OCI-LY3 (cell line): ENCODE measurements around the gene SIDT2.

Source experiments
- H2AFZ ChIP-seq: fragments of 200-600, 300-600 bp; shearing (Covaris generic); 2 replicates; pipeline ENCODE4 v1.6.0; 2014; ENCODE audit warnings: antibody characterized with exemption, low read depth, low read length
- H3K27ac ChIP-seq: fragments of 200-600, 300-600 bp; sonication (generic); 2 replicates; pipeline ENCODE4 v1.5.1; 2014; ENCODE audit warnings: mild to moderate bottlenecking, low read length, moderate library complexity, mixed read lengths
- H3K27me3 ChIP-seq: fragments of 200-600, 300-600 bp; sonication (generic); 2 replicates; pipeline ENCODE4 v1.6.1; 2014; ENCODE audit warnings: low read depth, low read length, mixed read lengths
- H3K36me3 ChIP-seq: fragments of 200-600, 300-600 bp; sonication (generic); replicated peaks from 2 replicates; pipeline ENCODE3; 2014; ENCODE audit warnings: low read depth, low read length, mixed read lengths
- H3K4me1 ChIP-seq: fragments of 300-600, 200-600 bp; sonication (generic); 2 replicates; pipeline ENCODE4 v1.6.1; 2014; ENCODE audit warnings: low read length, mixed read lengths
- H3K4me2 ChIP-seq: fragments of 200-600, 300-600 bp; sonication (generic); 2 replicates; pipeline ENCODE4 v1.6.1; 2014; ENCODE audit warnings: low read length, mixed read lengths
- H3K4me3 ChIP-seq: fragments of 300-600, 200-600 bp; sonication (generic); 2 replicates; pipeline ENCODE4 v1.5.1; 2014; ENCODE audit warnings: antibody characterized with exemption, mild to moderate bottlenecking, low read length, moderate library complexity
- H3K79me2 ChIP-seq: fragments of 300-600, 200-600 bp; shearing (Covaris generic); 2 replicates; pipeline ENCODE4 v1.6.1; 2014; ENCODE audit warnings: mild to moderate bottlenecking, low read length, mixed read lengths
- H3K9ac ChIP-seq: fragments of 300-600, 200-600 bp; shearing (Covaris generic); 2 replicates; pipeline ENCODE4 v1.6.0; 2014; ENCODE audit warnings: mild to moderate bottlenecking, low read length, moderate library complexity
- H3K9me3 ChIP-seq: fragments of 200-600, 300-600 bp; shearing (Covaris generic); 2 replicates; pipeline ENCODE4 v1.6.1; 2014; ENCODE audit warnings: low read length, mixed read lengths; ENCODE audit not compliant: insufficient read depth
- H4K20me1 ChIP-seq: fragments of 200-600, 300-600 bp; sonication (generic); 2 replicates; pipeline ENCODE4 v1.6.1; 2016; ENCODE audit warnings: low read length, mixed read lengths; ENCODE audit not compliant: insufficient read depth
- EZH2phosphoT487 ChIP-seq: fragments of 200-600 bp; shearing (Covaris generic); IDR thresholded peaks from 2 replicates; pipeline ENCODE4 v1.6.1; 2018; ENCODE audit warnings: antibody characterized with exemption, mixed run types, low read depth
- TF ChIP-seq, protein P1 (sequence below): fragments of 200-600, 300-600 bp; sonication (generic); IDR thresholded peaks from 2 replicates; pipeline ENCODE4 v1.5.1; 2014; ENCODE audit warnings: antibody characterized with exemption, low read length, low read depth

The SIDT2 gene

DNA sequence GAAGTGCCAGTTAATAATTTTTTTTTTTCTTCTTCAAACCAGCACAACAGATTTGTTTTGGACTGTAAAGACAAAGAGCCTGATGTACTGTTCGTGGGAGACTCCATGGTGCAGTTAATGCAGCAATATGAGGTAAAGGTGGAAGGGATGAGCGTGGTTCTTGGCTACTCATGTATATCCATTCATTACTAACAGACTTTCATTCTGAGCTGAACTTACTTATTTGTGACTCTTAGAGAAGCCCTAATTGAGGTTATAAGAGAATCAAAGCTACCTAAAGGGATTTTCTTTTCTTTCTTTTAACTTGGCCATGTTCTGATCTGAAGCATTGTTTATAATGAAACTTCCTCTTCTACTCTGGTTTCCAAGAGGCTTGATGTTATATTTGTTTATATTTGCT is 18.7 kb upstream of the SIDT2 start:
- Histone ChIP-seq H3K27ac (no peak overlapping the region), H2AFZ (no peak overlapping the region), H4K20me1 (peaks cover 24% of the 10 kb centered on the region), H3K79me2 (peaks cover 67% of the 10 kb centered on the region), H3K27me3 (no peaks in the 10 kb centered on the region), H3K9me3 (no peaks in the 10 kb centered on the region), H3K9ac (no peak overlapping the region), H3K4me3 (no peak overlapping the region), H3K4me2 (no peak overlapping the region), H3K36me3 (peaks cover 45% of the 10 kb centered on the region), H3K4me1 (peaks cover 16% of the 10 kb centered on the region)
- TF ChIP-seq, protein P1, sequence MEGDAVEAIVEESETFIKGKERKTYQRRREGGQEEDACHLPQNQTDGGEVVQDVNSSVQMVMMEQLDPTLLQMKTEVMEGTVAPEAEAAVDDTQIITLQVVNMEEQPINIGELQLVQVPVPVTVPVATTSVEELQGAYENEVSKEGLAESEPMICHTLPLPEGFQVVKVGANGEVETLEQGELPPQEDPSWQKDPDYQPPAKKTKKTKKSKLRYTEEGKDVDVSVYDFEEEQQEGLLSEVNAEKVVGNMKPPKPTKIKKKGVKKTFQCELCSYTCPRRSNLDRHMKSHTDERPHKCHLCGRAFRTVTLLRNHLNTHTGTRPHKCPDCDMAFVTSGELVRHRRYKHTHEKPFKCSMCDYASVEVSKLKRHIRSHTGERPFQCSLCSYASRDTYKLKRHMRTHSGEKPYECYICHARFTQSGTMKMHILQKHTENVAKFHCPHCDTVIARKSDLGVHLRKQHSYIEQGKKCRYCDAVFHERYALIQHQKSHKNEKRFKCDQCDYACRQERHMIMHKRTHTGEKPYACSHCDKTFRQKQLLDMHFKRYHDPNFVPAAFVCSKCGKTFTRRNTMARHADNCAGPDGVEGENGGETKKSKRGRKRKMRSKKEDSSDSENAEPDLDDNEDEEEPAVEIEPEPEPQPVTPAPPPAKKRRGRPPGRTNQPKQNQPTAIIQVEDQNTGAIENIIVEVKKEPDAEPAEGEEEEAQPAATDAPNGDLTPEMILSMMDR: no peak
- no peak for TF ChIP-seq EZH2phosphoT487

DNA sequence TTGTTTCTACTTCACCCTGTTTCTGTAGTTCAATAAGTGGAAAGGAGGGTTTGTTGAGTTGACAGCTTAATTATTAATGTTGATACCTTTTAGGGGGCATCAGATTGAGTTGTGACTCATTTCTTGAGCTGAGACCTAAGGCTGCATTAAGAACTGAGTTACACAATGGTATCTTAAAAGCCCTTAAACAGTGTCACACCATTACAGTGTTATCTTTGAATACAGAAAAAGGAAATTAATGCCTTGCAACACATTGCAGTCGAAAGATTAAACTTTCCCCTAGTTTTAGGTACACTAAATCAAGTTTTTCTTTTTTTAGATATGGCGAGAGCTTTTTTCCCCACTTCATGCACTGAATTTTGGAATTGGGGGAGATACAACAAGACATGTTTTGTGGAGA is 17.7 kb upstream of the SIDT2 start:
- H2AFZ ChIP-seq: no peak overlapping the region
- peaks cover 20% of the 10 kb centered on the region for H4K20me1 ChIP-seq
- peaks cover 47% of the 10 kb centered on the region for H3K36me3 ChIP-seq
- H3K4me2 ChIP-seq: no peak overlapping the region
- peak overlapping the region; percentile 32; the same call in 1 of the 2 replicates for H3K27ac ChIP-seq
- H3K9me3 ChIP-seq: no peaks in the 10 kb centered on the region
- TF ChIP-seq, protein P1: no peak
- H3K4me1 ChIP-seq: peaks cover 16% of the 10 kb centered on the region
- no peak overlapping the region for H3K9ac ChIP-seq
- peaks cover 58% of the 10 kb centered on the region for H3K79me2 ChIP-seq
- H3K27me3 ChIP-seq: no peaks in the 10 kb centered on the region
- no peak overlapping the region for H3K4me3 ChIP-seq

DNA sequence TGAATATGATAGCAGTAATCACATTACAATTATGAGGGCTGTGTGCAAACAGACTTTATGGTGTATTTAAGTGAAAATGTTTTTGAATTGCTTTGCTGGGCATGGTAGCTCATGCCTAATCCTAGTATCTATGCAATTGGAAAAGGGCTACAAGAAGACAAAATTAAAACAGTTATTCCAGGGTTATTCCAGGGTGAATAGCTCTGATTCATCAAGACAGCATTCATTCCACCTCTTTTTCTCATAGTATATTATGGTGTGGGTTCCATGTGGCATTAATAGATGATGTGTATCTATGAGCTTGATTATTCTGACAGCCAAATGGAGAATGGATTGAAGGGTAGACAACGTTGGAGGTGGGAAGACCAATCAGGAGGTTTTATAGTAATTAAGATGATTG is 12.1 kb upstream of the SIDT2 start:
- Histone ChIP-seq H3K36me3 (peaks cover 54% of the 10 kb centered on the region), H4K20me1 (no peaks in the 10 kb centered on the region; the same call in 1 of the 2 replicates), H3K27me3 (no peaks in the 10 kb centered on the region), H3K9me3 (no peaks in the 10 kb centered on the region), H3K9ac (no peak overlapping the region), H3K4me3 (no peak overlapping the region), H3K27ac (no peak overlapping the region), H2AFZ (no peak overlapping the region), H3K4me1 (no peaks in the 10 kb centered on the region), H3K4me2 (no peak overlapping the region), H3K79me2 (peaks cover 6% of the 10 kb centered on the region; the same call in 1 of the 2 replicates)
- TF ChIP-seq, protein P1: no peak
- TF ChIP-seq EZH2phosphoT487: no peak

DNA sequence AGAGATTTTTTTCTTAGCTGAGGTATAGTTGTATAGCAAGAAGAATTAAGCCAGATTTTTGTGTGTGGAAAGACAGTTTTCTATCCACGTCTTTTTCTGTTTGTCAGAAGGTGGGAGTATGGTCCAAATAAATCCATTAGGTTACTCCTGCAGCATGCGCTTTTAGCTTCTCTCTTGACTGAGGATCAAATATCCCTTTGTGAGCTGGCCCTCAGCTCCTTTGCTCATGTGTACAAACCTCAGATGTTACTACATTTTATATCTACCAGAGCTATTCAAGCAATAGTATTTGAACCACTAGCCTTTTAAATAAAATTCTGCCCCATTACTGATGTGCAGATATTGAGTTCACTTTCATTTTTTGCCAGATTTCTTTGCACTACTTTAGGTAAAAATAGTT is 8.8 kb upstream of the SIDT2 start:
- Histone ChIP-seq H3K4me1 (no peaks in the 10 kb centered on the region), H3K36me3 (peaks cover 40% of the 10 kb centered on the region), H3K4me2 (no peak overlapping the region), H2AFZ (no peak overlapping the region), H3K4me3 (no peak overlapping the region), H3K9ac (no peak overlapping the region), H3K79me2 (no peaks in the 10 kb centered on the region), H3K27me3 (no peaks in the 10 kb centered on the region), H3K9me3 (no peaks in the 10 kb centered on the region), H4K20me1 (no peaks in the 10 kb centered on the region), H3K27ac (no peak overlapping the region)
- TF ChIP-seq EZH2phosphoT487: no peak
- TF ChIP-seq, protein P1: no peak
